ENCODE measurements around the gene IPCEF1.

The IPCEF1 gene

GRCh38 chr6:154356690-154357089 lies at the start of gene IPCEF1:
Gene IPCEF1 (minus strand): TSS chr6:154356803. CDS start chr6:154265947, 90,856 bp downstream.
- in situ Hi-C loops (cut with HindIII; ENCODE audit: low sequenced_read_pairs) = no loop called here

DNA sequence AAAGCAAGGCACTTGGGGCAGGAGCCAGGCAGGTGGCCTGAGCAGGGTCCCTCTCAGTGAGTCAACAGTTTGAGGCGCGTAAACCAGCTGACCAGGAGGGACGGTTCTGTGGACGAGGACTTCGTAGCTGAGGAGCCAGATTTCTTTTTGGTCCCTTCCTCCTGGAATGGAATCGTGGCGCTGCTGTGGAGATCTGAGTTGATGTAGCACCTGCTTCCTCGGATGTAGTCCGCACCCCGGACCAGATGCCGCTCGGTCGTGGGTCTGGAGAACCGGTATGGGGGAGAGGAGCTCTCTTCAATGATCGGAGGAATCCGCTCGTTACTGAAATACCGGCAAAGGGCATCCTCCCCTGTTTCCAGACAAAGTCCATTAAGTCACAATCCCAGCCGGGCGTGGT lies 49.7 kb upstream of the IPCEF1 start:
- in situ Hi-C loops (cut with HindIII; ENCODE audit: low sequenced_read_pairs) = no loop called here

GRCh38 chr6:154404791-154405400 lies 48.3 kb upstream of the IPCEF1 start:
- in situ Hi-C loops (cut with HindIII; ENCODE audit: low sequenced_read_pairs) = no loop called here

DNA sequence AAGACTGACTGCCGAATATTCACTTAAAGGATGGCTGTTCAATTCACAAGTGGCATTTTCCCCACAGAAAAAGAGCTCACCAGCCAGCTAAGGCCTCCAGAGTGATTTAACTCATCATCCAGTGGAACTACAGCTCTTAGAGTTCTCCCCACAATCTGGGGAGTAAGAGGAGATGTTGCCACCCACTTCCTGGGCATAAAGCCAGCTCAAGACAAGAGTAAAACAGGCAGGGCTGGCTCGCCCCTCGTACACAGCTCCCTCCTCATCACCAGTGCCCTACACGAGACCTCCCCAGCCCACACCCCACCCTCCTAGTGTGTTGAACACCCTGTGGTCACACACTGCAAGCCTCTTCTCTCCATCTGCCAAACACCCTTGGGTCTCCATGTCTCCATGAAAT lies 47.2 kb upstream of the IPCEF1 start:
- in situ Hi-C loops (cut with HindIII; ENCODE audit: low sequenced_read_pairs) = no loop called here

DNA sequence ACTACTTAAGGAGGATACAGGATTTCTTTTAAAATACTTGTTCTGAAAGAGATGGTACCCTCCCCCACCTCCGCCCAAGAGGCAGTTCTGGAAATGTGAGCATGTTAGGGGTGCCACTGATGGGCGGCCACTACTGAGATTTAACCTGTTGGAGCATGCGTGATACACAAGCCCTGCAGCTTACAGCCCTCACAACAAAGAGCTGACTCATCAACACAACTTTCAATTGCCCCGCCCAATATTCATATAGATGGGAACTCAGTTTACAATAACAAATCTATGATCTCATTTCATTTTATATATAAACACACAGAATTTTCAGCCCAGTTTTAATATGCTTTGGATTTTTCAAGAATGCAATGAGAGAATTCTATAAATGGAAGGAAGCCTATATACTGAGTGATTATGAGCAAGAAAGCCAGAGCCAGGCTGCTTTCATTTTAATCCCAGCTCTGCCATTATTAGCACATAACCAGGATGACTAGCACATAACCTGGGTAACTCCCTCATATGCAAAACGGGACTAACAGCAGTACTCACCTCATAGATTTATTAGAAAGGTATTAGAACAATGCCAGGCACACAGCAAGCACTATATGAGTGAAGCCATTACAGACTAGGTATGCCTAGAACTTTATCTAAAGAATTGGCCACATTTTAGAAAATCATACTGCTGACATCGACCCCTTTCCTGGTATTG lies 45.6 kb upstream of the IPCEF1 start:
- in situ Hi-C loops (cut with HindIII; ENCODE audit: low sequenced_read_pairs) = no loop called here

- in situ Hi-C loops (cut with HindIII; ENCODE audit: low sequenced_read_pairs) = no loop called here
Observed at GRCh38 chr6:154399097-154399496, 42.5 kb upstream of the IPCEF1 start.

DNA sequence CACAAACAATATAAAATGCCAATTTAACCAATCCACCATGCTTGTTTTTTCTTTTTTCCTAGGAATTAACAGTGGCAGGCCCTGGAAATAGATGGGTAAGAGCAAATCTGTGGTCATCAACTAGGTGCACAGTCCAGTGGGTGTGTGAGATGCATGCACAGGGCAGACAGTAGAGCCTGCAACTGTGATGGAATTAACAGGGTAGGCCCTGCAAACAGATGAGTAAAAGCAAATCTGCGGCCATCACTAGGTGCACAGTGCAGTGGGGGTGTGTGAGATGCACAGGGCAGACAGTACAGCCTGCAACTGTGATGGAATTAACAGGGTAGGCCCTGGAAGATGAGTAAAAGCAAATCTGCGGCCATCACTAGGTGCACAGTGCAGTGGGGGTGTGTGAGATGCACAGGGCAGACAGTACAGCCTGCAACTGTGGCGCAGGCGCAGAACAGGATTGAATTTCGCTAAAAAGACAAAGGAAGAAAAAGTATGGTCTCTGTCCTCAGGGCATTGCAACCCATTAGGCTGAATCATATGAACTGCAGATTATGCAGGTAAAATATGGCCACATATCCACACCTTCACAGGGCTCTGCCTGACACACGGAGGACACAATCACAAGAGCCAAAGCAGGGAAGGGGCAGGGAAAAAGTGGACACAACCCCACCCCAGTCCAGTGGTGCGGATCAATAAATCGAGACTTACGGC lies 41.0 kb upstream of the IPCEF1 start:
- in situ Hi-C loops (cut with HindIII; ENCODE audit: low sequenced_read_pairs) = no loop called here

DNA sequence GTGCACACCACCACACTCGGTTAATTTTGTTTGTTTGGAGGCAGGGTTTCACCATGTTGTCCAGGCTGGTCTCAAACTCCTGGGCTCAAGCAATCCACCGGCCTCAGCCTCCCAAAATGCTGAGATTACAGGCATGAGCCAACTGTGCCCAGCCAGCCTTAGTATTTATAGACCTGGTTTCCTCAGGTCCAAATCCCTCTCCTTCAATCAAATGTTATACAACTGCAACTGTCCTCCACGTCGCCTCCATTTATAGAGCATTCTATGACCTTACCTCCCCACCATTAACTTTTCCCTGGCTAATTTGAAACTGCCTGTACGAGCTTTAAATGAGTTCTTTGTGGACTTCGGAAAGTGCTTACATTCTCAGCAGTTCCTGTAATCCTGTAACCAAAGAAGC lies 39.3 kb upstream of the IPCEF1 start:
- in situ Hi-C loops (cut with HindIII; ENCODE audit: low sequenced_read_pairs) = no loop called here

DNA sequence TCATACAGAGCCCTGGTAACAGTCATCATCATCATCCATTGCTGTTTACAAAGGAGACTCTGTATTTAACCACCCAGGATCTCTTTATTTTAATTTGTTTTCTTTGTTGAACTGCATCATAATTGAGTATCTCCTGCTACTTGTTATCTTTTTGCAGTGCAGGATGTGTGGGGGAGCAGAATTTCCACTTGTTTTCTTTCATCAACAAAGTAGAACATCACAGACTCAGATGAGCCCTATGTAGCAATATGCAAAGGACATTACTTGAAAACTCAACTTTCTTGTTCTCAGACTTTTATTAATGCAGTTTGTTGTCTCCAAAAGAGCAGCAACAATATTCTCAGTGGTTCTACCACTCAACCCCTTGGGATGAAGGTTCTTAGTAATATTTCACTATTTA lies 38.7 kb upstream of the IPCEF1 start:
- in situ Hi-C loops (cut with HindIII; ENCODE audit: low sequenced_read_pairs) = no loop called here

GRCh38 chr6:154394571-154394970 lies 38.0 kb upstream of the IPCEF1 start:
- in situ Hi-C loops (cut with HindIII; ENCODE audit: low sequenced_read_pairs) = no loop called here

DNA sequence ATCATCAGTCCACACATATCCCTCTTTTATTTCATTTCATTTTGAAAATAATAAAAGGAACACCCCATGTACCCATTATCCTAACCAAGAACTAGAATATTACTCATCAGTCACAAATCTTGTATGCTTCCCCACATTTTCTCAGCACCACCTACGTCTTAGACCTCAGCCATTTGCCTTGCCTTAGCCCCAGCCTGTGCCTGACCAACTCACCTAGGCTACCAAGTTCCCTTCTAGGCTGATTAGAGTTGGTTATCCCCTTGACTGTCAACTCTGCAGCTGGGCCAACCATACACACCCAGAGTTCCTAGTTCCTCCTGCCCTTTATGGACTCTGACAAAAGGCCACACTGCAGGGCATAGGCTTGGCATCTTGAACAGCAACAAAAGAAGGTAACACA lies 33.4 kb upstream of the IPCEF1 start:
- in situ Hi-C loops (cut with HindIII; ENCODE audit: low sequenced_read_pairs) = no loop called here

DNA sequence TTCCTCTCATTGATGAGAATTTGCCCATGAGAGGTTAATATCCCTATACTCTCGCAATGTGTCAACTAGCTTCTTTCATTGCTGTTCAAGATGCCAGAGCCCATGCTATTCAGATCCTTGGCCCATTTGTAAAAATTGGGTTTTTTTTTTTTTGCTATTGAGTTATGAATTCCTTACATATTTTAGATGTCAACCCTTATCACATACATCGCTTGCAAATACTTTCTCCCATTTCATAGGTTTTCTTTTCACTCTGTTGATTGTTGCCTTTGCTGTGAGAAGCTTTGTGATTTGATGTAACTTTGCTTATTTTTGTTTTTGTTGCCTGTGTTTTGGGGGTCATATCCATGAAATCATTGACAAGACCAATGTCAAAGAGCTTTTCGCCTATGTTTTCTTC lies 32.2 kb upstream of the IPCEF1 start:
- in situ Hi-C loops (cut with HindIII; ENCODE audit: low sequenced_read_pairs) = no loop called here

GRCh38 chr6:154386848-154387717 lies 30.5 kb upstream of the IPCEF1 start:
- in situ Hi-C loops (cut with HindIII; ENCODE audit: low sequenced_read_pairs) = no loop called here

GRCh38 chr6:154384191-154384590 lies 27.6 kb upstream of the IPCEF1 start:
- in situ Hi-C loops (cut with HindIII; ENCODE audit: low sequenced_read_pairs) = no loop called here

DNA sequence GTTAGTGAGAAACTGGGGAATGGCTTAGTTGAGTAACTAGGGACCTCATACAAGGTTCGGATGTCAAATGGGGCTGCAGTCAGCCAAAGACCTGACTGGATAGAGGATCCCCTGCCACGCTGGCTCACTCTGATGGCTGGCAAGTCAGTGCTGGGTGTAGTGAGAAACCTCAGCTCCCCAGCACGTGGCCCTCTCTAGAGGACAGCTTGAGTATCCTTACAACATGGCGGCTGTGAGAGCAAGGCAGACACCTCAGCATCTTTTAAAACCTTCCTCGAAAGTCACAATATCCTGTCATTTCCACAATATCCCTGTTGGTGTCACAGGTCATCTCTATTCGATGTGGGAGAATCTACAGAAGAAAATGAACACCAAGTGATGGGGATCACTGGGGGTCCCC lies 26.7 kb upstream of the IPCEF1 start:
- in situ Hi-C loops (cut with HindIII; ENCODE audit: low sequenced_read_pairs) = no loop called here

- in situ Hi-C loops (cut with HindIII; ENCODE audit: low sequenced_read_pairs) = no loop called here
Observed at GRCh38 chr6:154382740-154383139, 26.1 kb upstream of the IPCEF1 start.

GRCh38 chr6:154381548-154381947 lies 24.9 kb upstream of the IPCEF1 start:
- in situ Hi-C loops (cut with HindIII; ENCODE audit: low sequenced_read_pairs) = no loop called here

DNA sequence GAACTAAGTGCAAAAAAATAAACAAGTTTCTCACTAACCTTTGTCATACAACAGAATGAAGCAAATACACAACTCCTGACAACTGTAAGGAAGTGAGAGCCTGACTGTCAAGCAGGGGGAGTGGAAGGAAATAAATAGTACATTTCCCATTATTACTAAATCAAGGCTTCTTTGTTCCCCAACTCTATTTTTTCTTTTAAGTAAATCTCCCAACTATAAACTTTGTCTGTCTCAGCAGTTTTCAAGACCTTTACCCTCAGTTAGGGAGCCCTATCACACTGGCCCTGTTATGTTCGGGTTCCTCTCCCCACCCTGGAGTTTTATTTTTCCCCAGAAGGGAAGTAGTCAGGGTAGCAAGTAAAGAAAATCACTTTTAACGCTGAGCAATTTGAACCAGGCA lies 24.1 kb upstream of the IPCEF1 start:
- in situ Hi-C loops (cut with HindIII; ENCODE audit: low sequenced_read_pairs) = no loop called here

DNA sequence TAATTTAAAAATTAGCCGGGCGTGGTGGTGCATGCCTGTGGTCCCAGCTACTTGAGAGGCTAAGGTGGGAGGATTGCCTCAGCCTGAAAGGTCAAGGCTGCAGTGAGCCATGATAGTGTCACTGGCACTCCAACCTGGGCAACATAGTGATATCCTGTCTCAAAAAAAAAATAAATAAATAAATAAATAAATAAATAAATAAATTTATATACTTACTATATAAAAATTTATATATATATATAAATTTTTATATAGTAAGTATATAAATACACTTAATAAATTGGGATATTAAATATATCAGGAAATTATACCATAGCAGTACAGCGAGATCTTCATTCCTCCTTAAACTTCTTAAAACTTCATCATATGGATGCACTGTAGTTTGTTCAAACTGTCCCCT lies 23.0 kb upstream of the IPCEF1 start:
- in situ Hi-C loops (cut with HindIII; ENCODE audit: low sequenced_read_pairs) = no loop called here

GRCh38 chr6:154378518-154378917 lies 21.9 kb upstream of the IPCEF1 start:
- in situ Hi-C loops (cut with HindIII; ENCODE audit: low sequenced_read_pairs) = no loop called here

DNA sequence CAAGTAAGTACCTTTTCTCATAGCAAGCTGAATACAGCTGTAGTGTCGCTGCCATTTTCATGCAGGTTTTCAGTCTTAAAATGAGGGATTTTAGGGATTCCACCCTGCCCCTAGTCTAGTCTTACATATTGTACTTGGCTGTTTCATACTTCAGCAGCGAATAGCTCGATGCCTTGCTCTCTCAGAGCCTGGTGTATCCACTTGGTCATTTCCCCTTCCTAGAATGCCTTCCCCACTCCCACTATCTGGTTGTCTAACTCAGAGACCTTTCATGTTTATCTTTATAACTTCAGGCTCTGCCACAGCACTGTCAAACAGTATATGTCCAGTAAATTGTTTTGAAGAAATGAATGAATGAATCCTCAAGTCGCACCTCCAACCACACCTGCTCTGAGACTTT lies 21.1 kb upstream of the IPCEF1 start:
- in situ Hi-C loops (cut with HindIII; ENCODE audit: low sequenced_read_pairs) = no loop called here

Data from DLD1 (cell line).